Measurements from ENCODE around the gene CDH15.

The CDH15 gene

GRCh38 chr16:89154390-89155183, 17.0 kb upstream of the CDH15 start:
- H3K4me1 ChIP-seq, result peaks cover 34% of the 10 kb centered on the region
- H3K79me2 ChIP-seq, result no peaks in the 10 kb centered on the region
- H3K27ac ChIP-seq, result no peak overlapping the region
- no peak overlapping the region for H3K9ac ChIP-seq
- no peak overlapping the region for H3K4me3 ChIP-seq (ENCODE audit: low read depth, low read length)
- TF ChIP-seq CTCF (IDR thresholded peaks at IDR 0.05), result no peak
- peak overlapping the region; percentile 14 for H3K4me2 ChIP-seq (ENCODE audit: low read length)
- no peaks in the 10 kb centered on the region for H3K27me3 ChIP-seq (ENCODE audit: control insufficient read depth, insufficient read depth, low read length)
- no peaks in the 10 kb centered on the region for H3K9me3 ChIP-seq (ENCODE audit: control insufficient read depth, low read length)
- H2AFZ ChIP-seq, result no peak overlapping the region
- no peaks in the 10 kb centered on the region for H3K36me3 ChIP-seq (ENCODE audit: control insufficient read depth, insufficient read depth, low read length)

GRCh38 chr16:89155184-89155679, 16.3 kb upstream of the CDH15 start:
- Histone ChIP-seq H2AFZ (no peak overlapping the region), H3K27me3 (ENCODE audit: control insufficient read depth, insufficient read depth, low read length) (no peaks in the 10 kb centered on the region), H3K4me3 (ENCODE audit: low read depth, low read length) (no peak overlapping the region), H3K27ac (no peak overlapping the region), H3K79me2 (no peaks in the 10 kb centered on the region), H3K9me3 (ENCODE audit: control insufficient read depth, low read length) (no peaks in the 10 kb centered on the region), H3K4me2 (ENCODE audit: low read length) (no peak overlapping the region), H3K9ac (no peak overlapping the region), H3K36me3 (ENCODE audit: control insufficient read depth, insufficient read depth, low read length) (no peaks in the 10 kb centered on the region), H3K4me1 (peaks cover 27% of the 10 kb centered on the region)
- no peak for TF ChIP-seq CTCF (IDR thresholded peaks at IDR 0.05)

DNA sequence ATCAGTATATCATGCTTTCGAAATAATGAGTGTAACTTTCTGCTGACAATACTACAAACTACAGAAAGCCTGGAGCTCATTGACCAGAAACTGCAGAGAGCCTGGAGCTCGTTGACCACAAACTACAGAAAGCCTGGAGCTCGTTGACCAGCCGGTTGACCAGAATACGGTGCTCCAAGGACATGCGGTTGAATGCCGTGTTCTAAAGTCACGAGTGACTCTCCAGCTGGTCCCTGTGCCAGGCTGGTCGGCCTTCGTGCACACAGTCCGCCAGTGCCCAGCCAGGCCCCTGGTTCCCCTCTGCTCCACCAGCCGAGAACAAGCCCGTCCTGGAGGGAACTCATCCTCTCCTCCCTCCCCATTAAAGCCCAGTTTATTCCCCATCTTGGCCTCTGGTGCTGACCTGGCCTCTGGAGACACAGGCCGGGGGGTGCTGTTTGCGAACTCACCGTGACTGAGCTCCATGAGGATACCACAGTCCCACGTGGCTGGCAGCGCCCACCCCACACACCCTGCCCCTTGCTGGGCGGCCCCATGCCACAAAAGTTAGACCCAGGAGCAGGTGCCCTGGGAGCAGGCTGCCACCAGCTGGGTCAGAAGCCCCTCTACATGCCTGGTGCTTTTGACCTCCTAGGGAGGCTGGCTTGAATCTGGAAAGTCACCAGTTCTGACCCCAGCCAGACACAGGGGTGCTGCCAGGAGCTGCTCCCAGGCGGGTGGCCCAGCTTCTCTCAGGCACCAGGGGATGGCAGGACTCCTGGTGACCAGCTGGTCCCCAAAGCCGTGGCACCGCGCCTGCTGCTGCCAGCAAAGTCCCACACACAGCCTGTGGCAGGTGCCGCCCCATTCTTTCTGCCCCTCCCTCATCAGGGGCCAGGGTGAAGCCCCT, 15.5 kb upstream of the CDH15 start:
- peaks cover 21% of the 10 kb centered on the region for H3K4me1 ChIP-seq
- no peaks in the 10 kb centered on the region for H3K36me3 ChIP-seq (ENCODE audit: control insufficient read depth, insufficient read depth, low read length)
- no peak overlapping the region for H3K4me3 ChIP-seq (ENCODE audit: low read depth, low read length)
- H3K27ac ChIP-seq, result no peak overlapping the region
- TF ChIP-seq CTCF (IDR thresholded peaks at IDR 0.05), result no peak
- H3K9me3 ChIP-seq (ENCODE audit: control insufficient read depth, low read length), result no peaks in the 10 kb centered on the region
- no peak overlapping the region for H2AFZ ChIP-seq
- H3K27me3 ChIP-seq (ENCODE audit: control insufficient read depth, insufficient read depth, low read length), result no peaks in the 10 kb centered on the region
- H3K9ac ChIP-seq, result no peak overlapping the region
- H3K4me2 ChIP-seq (ENCODE audit: low read length), result no peak overlapping the region
- H3K79me2 ChIP-seq, result no peaks in the 10 kb centered on the region

GRCh38 chr16:89156740-89157645, 14.6 kb upstream of the CDH15 start:
- no peak overlapping the region for H3K27ac ChIP-seq
- TF ChIP-seq CTCF (IDR thresholded peaks at IDR 0.05), result no peak
- H3K36me3 ChIP-seq (ENCODE audit: control insufficient read depth, insufficient read depth, low read length), result no peaks in the 10 kb centered on the region
- H3K9ac ChIP-seq, result no peak overlapping the region
- no peak overlapping the region for H3K4me2 ChIP-seq (ENCODE audit: low read length)
- H2AFZ ChIP-seq, result no peak overlapping the region
- H3K9me3 ChIP-seq (ENCODE audit: control insufficient read depth, low read length), result no peaks in the 10 kb centered on the region
- H3K79me2 ChIP-seq, result no peaks in the 10 kb centered on the region
- no peak overlapping the region for H3K4me3 ChIP-seq (ENCODE audit: low read depth, low read length)
- H3K4me1 ChIP-seq, result peaks cover 15% of the 10 kb centered on the region
- H3K27me3 ChIP-seq (ENCODE audit: control insufficient read depth, insufficient read depth, low read length), result no peaks in the 10 kb centered on the region
